Measurements from ENCODE around the gene PTGR2. TPM values are rescaled to one million over a fixed set of nuclear protein-coding genes. Genes with fewer than 3 reads are reported as not detected.
A peak's percentile ranks its signal among the peaks of the same experiment; 100 is the strongest.
"Not testable (repeated sequence)": the region's sequence is repeated elsewhere in the genome, so short reads cannot be mapped to it uniquely, and the experiment has no call there.

Gene PTGR2
- total RNA-seq (2014; rRNA removed; shearing (Covaris generic)), result 4.9 and 5.1 TPM in 2 replicates

DNA sequence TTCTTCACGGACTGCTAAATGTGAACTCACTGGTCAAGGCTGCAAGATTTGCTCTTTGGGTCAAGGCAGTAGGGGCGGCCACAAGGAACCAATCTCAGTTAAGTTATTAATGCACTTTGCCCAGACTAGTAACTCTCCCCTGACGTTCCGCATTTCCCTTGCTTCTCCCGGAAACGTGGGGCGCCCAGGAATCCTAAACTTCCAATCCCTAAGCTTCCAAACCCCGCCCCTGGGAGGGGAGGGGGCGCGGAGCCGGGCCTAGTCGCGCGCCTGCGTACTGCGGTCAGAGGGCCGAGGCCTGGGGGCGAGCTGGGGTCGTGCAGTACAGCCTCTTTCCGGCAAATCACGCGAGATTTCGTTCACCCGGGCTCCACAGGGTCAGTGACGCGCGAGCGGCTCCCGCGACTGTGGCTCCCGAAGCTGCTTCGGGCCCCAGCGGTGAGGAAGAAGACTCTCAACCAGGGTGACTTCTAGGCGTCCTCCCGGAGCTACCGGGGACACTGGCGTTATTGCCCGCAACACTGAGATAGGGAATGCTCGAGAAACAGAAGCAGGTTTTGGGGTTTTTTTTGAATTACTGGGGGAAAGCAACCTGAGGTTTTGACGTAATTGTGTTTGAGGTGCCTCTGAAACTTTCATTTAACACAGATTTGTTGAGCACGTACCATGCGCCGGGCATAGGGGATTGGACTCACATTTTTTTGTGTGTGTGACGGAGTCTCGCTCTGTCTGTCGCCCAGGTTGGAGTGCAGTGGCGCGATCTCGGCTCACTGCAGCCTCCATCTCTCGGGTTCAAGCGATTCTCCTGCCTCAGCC, at the start of gene PTGR2:
Gene PTGR2 (plus strand): TSS at position 265 of the 816 bp plus-strand sequence. CDS start 7,032 bp downstream, outside the sequence.
- peak; percentile 94 for DNase-seq (ENCODE audit: low read depth)

DNA sequence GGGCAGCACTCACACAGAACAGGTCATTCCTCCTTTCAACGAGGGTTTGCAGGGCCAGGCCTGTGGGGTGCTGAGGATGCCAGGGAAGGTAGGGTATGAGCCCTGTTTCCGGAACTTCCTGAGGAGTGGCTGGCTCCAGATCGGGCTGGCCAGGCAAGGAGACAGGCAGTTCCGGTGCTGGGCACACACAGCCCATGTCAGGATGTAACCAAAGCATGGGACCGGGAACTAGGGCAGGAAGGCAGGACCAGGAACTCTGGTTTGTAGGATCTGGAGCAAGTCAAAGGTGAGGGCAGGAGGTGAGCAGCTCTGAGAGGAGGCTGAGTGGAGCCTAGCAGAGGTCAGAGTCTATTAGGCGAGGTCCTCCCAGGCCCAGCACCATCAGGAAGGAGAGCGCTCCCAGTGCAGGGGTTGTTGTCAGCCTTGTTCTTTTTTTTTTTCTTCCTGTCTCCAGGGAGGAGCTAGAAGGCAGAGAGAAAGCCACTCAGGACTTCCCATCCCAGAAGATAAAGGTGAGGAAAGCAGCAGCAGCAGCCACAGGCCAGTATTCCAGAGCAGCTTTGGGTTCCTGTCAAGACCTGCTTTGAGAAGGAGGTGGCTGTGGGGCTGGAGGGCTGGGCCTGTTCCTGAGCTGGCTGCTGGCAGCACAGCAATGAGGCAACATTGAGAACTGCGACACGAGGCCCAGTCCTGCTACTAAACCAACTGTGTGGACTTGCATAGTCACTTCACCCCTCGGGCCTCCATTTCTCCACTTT, 49.0 kb upstream of the PTGR2 start:
- no peak for DNase-seq (ENCODE audit: low read depth)

DNA sequence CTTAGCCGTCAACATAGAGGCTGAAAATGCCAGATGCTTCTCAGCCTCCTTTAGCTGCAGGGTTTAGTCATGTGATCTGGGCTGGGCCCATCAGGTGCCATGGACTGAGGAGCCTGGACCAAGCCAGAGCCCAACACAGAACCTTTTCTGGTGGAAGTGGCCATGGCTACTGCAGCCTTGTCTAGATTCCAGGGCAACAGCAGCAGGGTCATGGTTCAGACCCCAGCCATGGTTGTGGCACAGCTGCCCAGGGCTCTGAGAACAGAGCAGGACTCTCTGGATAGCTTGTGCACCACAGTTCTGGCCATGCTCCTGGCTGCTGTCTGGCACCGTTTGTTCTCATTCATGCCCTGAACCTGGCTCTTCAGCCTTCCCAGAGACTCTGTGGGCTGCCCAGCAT, 47.0 kb upstream of the PTGR2 start:
- no peak for DNase-seq (ENCODE audit: low read depth)

DNA sequence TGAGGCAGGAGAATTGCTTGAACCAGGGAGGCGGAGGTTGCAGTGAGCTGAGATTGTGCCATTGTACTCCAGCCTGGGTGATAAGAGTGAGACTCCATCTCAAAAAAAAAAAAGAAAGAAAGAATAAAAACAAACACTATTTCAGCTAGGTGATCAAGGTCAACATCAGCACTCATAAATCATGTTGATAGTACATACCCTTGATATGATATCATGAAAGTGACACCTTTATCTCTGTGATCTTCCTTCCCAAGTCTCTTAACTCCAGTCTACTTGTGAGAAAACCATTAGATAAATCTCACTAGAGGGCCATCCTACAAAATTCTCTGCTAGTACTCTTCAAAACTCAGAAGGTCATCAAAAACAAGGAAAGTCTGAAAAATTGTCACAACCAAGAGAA, 44.2 kb upstream of the PTGR2 start:
- no peak for DNase-seq (ENCODE audit: low read depth)

DNA sequence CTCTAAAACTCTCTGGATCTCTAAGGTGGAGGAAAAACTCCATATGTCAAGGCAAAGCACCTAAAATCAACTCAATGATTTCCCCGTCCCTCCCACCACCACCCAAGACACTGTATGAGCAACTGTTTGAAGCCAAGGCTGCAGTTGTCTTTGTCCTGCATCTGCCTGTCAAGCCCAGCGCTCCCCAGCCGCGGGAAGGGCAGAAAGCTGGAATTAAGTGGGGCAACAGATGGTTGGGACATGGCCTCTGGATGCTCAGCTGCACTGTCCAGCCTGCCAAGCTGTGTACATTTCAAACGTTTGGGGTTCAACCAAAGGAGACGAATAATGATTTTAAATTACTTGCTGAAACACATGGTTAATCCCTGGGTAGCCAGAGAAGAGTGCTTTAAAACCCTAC, 42.2 kb upstream of the PTGR2 start:
- DNase-seq (ENCODE audit: low read depth), result no peak

DNA sequence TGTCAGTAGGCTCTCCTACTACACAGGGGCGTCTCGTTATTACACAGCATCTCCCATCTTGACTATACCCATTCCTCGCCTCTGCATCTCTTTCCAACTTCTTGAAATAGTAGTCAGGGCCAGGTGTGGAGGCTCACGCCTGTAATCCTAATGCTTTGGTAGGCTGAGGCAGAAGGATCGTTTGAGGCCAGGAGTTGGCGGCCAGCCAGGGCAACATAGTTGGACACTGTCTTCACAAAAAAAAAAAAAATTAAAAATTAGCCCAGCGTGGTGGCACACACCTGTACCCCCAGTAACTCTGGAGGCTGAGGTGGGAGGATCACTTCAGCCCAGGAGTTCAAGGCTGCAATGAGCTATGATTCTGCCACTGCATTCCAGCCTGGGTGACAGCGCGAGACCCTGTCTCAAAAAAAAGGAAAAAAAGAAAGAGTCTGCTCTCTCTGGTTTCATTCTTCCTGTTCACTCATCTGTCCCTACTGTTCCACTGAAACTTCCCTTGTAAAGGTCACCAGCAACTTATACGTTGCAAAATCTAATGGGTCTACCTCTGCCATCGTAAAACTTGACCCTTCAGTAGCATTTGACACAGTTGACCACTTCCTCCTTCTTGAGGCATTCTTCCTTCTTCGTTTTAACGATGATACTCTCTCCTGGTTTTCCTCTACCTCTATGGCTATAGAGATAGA, 41.0 kb upstream of the PTGR2 start:
- DNase-seq (ENCODE audit: low read depth), result no peak

DNA sequence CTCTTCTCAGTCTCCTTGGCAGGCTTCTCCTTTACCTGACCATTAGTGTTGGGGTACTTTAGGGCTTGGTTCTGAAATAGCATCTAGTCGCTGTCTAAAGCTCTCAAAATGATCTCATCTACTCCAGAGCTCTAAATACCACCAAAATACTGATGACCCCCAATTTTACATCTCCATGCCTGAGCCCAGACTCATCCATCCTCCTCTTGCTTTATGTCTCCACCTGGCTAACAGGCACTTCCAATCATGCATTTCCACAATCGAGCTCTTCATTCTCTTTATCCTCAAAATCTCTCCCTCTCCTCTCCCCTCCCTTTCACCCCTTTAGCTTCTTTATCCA, 40.5 kb upstream of the PTGR2 start:
- no peak for DNase-seq (ENCODE audit: low read depth)

DNA sequence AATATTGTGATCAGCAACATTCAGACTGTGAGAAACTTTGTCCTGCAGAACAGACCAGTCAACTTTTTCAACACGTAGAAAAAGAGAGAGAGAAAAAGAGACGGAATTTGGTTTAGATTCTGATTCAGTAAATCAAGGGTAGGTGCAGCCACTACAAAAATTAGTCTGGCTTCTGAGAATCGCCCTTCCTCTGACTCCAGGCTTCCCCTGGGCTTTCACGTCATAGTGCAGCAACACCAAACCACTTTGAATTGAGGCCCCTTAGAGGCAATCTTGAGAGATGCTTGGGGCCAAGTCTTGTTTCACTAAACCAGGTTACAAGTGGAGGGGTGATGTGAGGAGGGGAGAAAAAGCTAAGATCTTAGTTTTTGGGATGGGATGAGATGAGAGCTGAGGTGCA, 37.5 kb upstream of the PTGR2 start:
- no peak for DNase-seq (ENCODE audit: low read depth)

DNA sequence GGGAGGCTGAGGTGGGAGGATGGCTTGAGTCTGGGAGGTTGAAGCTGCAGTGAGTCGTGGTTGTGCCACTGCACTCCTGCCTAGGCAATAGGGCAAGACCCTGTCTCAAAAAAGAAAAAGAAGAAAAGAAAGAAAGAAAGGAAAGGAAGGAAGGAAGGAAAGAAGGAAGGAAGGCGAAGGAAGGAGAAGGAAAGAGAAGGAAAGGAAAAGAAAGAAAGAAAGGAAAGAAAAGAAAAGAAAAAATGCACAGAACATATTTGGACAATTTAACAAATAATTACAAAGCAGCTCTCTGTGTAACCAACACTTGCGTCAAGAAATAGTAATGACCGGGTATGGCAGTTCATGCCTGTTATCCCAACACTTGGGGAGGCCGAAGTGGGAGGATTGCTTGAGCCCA, 35.8 kb upstream of the PTGR2 start:
- DNase-seq (ENCODE audit: low read depth), result no peak

DNA sequence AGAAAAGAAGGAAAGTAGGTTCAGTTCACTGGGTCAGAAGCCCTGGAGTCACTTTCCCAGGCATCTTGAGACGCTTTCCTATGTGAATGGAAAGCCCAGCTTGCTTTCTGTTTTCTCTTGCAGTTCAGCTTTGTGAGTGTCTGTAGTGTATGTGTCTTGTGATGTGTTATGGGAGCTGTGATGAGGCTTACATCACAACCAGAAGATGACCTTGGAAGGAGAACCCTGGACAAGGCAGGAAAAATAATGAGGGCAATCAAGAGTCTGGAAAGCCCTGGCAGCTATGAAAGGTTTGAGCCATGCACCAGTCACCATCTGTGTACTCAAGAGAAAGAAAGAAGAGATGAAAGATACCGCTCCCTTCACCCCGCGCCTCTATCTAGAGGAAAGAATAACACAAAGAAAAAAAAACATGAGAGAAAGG, 35.2 kb upstream of the PTGR2 start:
- no peak for DNase-seq (ENCODE audit: low read depth)

DNA sequence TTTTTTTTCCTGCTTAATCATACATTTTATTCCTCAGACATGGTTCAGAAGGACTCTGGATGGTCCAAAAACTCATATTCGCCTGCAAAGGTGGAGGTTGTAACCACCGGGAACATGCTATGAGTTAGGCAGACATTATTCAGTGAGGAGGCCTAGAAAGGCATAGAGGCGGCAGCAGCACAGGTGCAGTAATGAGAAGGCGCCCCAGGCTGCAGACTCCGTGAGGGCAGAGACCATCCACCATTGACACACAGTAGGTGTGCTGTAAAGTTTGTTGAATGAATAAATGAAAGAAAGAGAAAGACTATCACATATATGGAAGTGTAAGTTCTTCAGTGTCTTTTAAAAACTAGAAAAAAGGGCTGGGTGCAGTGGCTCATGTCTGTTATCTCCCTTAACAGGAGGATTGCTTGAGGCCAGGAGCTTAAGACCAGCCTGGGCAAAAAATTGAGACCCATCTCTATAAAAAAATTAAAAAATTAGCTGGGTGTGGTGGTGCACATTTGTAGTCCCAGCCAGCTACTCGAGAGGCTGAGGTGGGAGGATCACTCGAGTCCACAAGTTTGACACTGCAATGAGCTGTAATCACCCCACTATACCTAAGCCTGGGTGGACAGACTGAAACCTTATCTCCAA, 34.5 kb upstream of the PTGR2 start:
- no peak for DNase-seq (ENCODE audit: low read depth)

DNA sequence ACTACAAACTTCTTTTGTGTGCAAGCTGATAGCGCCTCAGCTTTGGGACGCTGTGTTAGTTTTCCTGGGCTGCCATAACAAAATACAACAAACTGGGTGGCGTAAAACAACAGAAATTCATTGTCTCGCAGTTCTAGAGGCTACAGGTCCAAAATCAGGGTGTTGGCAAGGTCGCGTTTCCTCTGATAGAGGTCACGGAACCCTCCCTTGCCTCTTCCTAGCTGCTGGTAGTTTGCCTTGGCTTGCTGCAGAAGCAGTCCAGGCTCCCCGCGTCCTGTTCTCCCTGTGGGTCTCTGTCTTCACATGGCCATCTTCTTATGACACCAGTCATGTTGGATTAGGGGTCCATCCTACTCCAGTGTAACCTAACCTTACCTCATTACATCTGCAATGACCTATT, 32.8 kb upstream of the PTGR2 start:
- no peak for DNase-seq (ENCODE audit: low read depth)

DNA sequence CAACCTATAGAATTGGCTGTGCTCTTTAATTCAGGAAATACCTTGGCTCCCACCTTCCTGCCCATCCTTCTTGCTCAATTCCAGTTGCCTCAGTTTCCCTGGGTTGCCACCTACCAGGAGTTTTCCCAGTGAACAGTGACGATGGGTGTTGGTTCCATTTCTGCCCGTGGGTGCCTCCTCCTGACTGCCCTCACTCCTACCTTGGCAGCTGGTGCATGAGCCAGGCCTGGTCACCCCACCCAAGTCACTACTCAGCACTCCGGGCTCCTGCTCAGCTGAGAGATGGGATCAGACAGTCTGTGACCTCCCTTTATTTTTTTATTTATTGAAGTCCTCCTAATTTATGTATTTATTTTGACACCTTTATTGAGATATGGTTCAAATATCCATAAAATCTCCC, 31.0 kb upstream of the PTGR2 start:
- no peak for DNase-seq (ENCODE audit: low read depth)

DNA sequence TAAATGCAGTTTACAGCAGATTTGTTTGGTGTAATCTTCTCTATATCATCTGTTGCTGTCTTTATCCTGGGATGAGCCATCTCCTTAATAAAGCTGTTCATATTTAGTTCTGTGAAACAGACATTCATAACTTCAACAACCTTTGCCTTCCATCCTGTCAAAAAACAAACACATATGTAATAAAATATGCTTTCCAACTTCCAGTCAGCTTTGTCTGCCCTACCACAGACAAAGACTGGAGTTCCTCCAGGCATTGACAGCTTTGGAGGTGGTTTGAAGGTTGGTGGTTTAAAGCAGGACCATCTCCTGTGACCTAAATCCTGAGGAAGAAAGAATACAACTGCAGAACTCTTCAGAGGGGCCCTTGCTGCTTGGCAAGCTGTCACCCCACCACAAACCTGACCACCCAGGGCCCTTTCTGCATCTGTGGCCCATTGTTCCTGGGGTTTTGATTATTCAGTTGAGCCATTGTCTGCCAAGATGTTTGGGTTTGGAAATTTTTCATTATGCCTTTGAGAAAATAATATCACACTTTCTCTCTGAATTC, 28.2 kb upstream of the PTGR2 start:
- peak; percentile 5 for DNase-seq (ENCODE audit: low read depth)

DNA sequence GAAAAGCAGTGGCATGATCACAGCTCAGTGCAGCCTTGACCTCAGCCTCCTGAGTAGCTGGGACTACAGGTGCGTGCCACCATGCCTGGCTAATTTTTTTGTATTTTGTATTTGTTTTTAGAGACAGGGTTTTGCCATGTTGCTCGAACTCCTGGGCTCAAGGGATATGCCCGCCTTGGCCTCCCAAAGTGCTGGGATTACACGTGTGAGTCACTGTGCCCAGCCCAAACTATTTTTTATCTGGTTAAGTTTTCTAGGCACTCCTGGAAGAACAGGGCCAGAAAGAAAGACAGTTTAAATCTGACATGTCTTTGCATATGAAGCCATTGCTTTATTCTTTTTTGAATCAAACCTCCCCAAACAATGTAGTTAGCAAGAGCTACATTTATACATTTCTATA, 27.5 kb upstream of the PTGR2 start:
- DNase-seq (ENCODE audit: low read depth), result peak; percentile 31

DNA sequence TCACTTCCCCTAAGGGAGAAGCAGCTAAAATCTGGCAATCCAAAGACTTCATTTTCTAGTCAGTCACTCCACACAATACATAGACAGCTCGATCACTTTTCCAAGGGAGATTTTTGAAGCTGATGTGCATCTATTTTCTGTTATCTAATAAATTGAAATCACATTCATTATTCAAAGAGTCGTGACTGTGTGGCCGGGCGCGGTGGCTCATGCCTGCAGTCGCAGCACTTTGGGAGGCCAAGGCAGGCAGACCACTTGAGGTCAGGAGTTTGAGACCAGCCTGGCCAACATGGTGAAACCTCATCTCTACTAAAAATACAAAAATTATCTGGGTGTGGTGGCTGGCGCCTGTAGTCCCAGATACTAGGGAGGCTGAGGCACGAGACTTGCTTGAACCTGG, 27.1 kb upstream of the PTGR2 start:
- DNase-seq (ENCODE audit: low read depth), result no peak

DNA sequence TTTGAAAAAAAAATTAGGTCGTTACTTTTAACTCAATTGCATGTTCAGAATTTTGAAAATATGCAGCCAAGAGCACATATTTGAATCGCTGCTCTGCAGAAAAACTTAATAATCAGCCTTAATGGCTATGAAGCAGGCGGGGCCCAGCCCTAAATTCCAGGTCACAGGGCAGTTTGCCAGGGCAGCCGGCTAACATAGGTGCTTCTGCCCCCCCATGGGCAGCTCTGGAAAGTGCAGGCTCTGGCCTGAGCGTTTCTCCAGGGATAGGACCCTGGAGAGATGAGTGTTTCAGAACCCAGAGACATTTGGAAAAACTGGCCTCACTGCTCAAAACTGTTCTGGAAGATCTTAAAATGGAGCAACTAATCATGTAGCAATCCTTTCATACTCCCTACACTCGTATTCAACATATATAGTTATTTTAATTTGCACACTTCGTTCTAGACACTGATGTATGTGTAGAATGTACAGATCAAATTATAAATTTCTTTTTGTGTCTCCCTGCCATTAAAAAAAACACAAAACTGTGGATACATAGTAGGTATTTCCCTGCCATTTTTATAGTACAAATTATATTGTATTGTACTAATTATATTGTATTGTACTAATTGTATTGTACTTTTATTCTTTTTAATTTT, 26.0 kb upstream of the PTGR2 start:
- DNase-seq (ENCODE audit: low read depth), result peak; percentile 77

DNA sequence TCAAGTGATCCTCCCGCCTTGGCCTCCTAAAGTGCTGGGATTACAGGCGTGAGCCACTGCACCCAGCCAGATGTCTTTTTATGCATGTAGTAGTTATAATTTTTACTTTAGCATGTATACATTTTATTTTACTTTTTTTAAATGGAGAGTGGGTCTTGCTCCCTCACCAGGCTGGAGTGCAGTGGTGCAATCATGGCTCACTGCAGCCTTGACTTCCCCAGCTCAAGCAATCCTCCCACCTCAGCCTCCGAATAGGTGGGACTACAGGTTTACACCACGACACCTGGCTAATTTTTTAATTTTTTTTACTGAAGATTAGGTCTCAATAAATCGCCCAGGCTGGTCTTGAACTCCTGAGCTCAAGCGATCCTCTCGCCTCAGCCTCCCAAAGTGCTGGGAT, 24.4 kb upstream of the PTGR2 start:
- not testable (repeated sequence) for DNase-seq (ENCODE audit: low read depth)

DNA sequence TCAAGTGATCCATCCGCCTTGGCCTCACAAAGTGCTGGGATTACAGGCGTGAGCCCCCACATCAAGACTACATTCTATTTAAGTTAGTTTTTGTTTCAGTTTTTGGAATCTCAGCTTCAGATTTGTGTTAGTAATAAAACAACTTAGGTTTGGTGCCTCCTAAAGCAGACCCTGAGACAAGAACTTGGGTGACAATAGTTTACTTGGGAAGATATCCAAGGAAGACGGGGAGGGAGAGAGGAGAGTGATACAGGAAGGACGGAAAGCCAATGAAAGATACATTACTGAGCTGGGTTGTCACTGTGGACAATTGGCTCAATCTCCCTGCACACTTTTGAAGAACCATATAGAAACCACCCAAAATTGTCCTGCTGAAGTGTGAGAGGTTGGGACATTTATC, 22.6 kb upstream of the PTGR2 start:
- DNase-seq (ENCODE audit: low read depth), result no peak

DNA sequence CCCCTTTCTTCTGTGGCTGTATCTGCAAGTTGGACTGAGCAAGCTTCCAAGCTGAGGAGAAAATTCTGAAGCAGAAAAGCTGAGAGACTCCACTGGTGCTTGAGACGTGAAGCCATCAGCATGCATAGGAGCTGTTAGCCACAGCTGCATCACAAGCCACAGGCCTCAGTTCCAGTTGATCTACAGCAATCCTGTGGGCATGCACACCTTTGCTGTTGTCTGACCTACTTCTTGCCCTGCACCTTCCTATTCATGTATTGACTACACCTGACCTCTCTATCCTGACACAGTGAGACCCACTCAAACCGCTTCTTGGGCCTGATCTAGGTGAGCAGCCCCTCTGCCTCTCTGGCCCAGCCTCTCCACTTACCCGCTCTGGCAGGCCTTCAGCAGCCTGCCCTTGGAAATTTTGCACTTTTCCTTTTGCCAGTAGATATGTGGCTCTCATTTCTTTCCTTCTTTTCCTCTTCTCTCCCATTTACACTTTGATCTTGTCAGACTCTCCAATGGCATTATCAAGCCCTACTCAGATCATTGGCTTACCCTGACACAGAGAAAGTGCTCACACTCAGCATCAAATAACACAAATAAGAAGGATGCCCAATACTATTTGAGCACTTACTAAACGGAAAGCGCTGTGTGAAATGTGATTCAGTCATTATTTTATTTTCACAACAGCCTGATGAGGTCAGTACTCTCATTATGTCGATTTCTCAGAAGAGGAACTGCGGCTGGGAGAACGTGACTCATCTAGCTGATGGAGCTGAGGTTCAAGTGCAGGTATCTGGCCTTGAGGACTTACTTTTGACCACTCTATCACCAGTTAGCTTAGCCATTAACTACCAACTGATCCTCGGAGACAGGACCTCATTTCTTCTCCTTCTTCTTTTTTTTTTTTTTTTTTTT, 21.9 kb upstream of the PTGR2 start:
- DNase-seq (ENCODE audit: low read depth), result peak; percentile 77

Measured in RPMI7951 (cell line).